GM23338 (cell line): ENCODE results near the gene FCHO2. TPM values are rescaled to one million over a fixed set of nuclear protein-coding genes. Genes with fewer than 3 reads are reported as not detected.

Experiments used
- ATAC-seq: fragments of 200-7000 bp; cut with Tn5 transposase; 3 replicates; pipeline ENCODE4 v1.9.1; 2020
- DNase-seq: peaks from one replicate; pipeline ENCODE4 v3.0.0-alpha.2; 2015; ENCODE audit warnings: low spot score
- H2AFZ ChIP-seq: fragments of 200-600 bp; sonication (generic); 2 replicates; pipeline ENCODE4 v1.8.0; 2016; ENCODE audit warnings: antibody characterized with exemption, mild to moderate bottlenecking, moderate library complexity
- H3F3A ChIP-seq: fragments of 200-600 bp; sonication (generic); replicated peaks from 2 replicates; pipeline ENCODE4 v1.8.0; 2017; ENCODE audit warnings: antibody characterized with exemption, mixed run types, low read depth
- H3K27ac ChIP-seq: fragments of 200-600 bp; sonication (generic); 2 replicates; pipeline ENCODE4 v1.6.1; 2016; ENCODE audit warnings: low read depth
- H3K27me3 ChIP-seq: fragments of 200-600 bp; sonication (generic); 2 replicates; pipeline ENCODE4 v1.8.0; 2016; ENCODE audit warnings: mild to moderate bottlenecking, mixed run types, moderate library complexity; ENCODE audit not compliant: insufficient read depth
- H3K36me3 ChIP-seq: fragments of 200-600 bp; sonication (generic); 2 replicates; pipeline ENCODE4 v1.8.0; 2016; ENCODE audit warnings: mild to moderate bottlenecking; ENCODE audit not compliant: insufficient read depth
- H3K4me1 ChIP-seq: fragments of 200-600 bp; sonication (generic); 2 replicates; pipeline ENCODE4 v1.8.0; 2016; ENCODE audit warnings: mild to moderate bottlenecking, moderate library complexity; ENCODE audit not compliant: insufficient read depth
- H3K4me2 ChIP-seq: fragments of 200-600 bp; sonication (generic); 2 replicates; pipeline ENCODE4 v1.7.1; 2017; ENCODE audit warnings: mixed run types
- H3K4me3 ChIP-seq: fragments of 200-600 bp; sonication (generic); 2 replicates; pipeline ENCODE4 v1.6.1; 2016; ENCODE audit warnings: mixed run types
- H3K79me2 ChIP-seq: fragments of 200-600 bp; sonication (generic); replicated peaks from 2 replicates; pipeline ENCODE4 v1.8.0; 2017; ENCODE audit warnings: mild to moderate bottlenecking; ENCODE audit not compliant: insufficient read depth
- H3K9me2 ChIP-seq: fragments of 200-600 bp; sonication (generic); 2 replicates; pipeline ENCODE4 v1.8.0; 2017; ENCODE audit not compliant: insufficient read depth
- H4K20me1 ChIP-seq: fragments of 200-600 bp; sonication (generic); replicated peaks from 2 replicates; pipeline ENCODE4 v1.8.0; 2017; ENCODE audit warnings: mild to moderate bottlenecking; ENCODE audit not compliant: insufficient read depth
- H3K27ac Mint-ChIP-seq: 2 replicates; pipeline ENCODE4 v1.8.0; 2020; ENCODE audit warnings: inconsistent platforms, mild to moderate bottlenecking, moderate library complexity, mixed read lengths
- H3K27me3 Mint-ChIP-seq: 3 replicates; pipeline ENCODE4 v1.8.0; 2022; ENCODE audit warnings: low read depth, mild to moderate bottlenecking, moderate library complexity, mixed read lengths, inconsistent platforms; ENCODE audit not compliant: insufficient read depth, poor library complexity
- H3K36me3 Mint-ChIP-seq: 3 replicates; pipeline ENCODE4 v1.8.0; 2021; ENCODE audit warnings: low read depth, mild to moderate bottlenecking, inconsistent platforms, moderate library complexity, mixed read lengths
- H3K4me1 Mint-ChIP-seq: 3 replicates; pipeline ENCODE4 v1.8.0; 2020; ENCODE audit warnings: mild to moderate bottlenecking, inconsistent platforms, mixed read lengths
- H3K4me3 Mint-ChIP-seq: 3 replicates; pipeline ENCODE4 v1.8.0; 2021; ENCODE audit warnings: moderate library complexity, mild to moderate bottlenecking, inconsistent platforms, mixed read lengths
- H3K9me3 Mint-ChIP-seq: 3 replicates; pipeline ENCODE4 v1.8.0; 2020; ENCODE audit warnings: moderate library complexity, mild to moderate bottlenecking, inconsistent platforms, mixed read lengths
- CREB1 ChIP-seq: fragments of 250-450 bp; sonication (Bioruptor Pico); IDR thresholded peaks from 2 replicates; pipeline ENCODE4 v1.5.0; 2020; ENCODE audit warnings: low read depth, mild to moderate bottlenecking, moderate library complexity
- EZH2 ChIP-seq: fragments of 200-600 bp; sonication (generic); IDR thresholded peaks from one replicate; pipeline ENCODE4 v1.8.0; 2017; ENCODE audit warnings: antibody characterized with exemption, mild to moderate bottlenecking, low read depth; ENCODE audit not compliant: unreplicated experiment
- EZH2phosphoT487 ChIP-seq: fragments of 200-600 bp; sonication (generic); IDR thresholded peaks from one replicate; pipeline ENCODE4 v1.8.1; 2018; ENCODE audit warnings: antibody characterized with exemption; ENCODE audit not compliant: unreplicated experiment
- JUNB ChIP-seq: IDR thresholded peaks from one replicate; pipeline ENCODE4 v1.6.1; 2016; ENCODE audit warnings: antibody characterized with exemption; ENCODE audit not compliant: unreplicated experiment
- POLR2AphosphoS5 ChIP-seq: IDR thresholded peaks from 2 replicates; pipeline ENCODE4 v1.6.1; 2016; ENCODE audit warnings: antibody characterized with exemption, low read depth
- ZNF114 ChIP-seq: fragments of 250-450 bp; sonication (Bioruptor Pico); IDR thresholded peaks from 2 replicates; pipeline ENCODE4 v1.5.0; 2020; ENCODE audit warnings: mild to moderate bottlenecking, moderate library complexity
- ZNF331 ChIP-seq: fragments of 250-450 bp; sonication (Bioruptor Pico); IDR thresholded peaks from 2 replicates; pipeline ENCODE4 v1.5.0; 2020; ENCODE audit warnings: low read depth, mild to moderate bottlenecking, moderate library complexity
- polyA plus RNA-seq: library from polyadenylated mRNA; unstranded; fragments of >200 nt; fragmentation: Nextera tagmentation; extraction: Ambion mirVana; gene quantifications from 2 replicates; pipeline ENCODE4 v1.2.1, GENCODE V29; 2016
- total RNA-seq: library from RNA; depleted of rRNA; stranded (reverse); fragments of >200 nt; shearing (Covaris generic); gene quantifications from 2 replicates; pipeline ENCODE4 v1.2.3, GENCODE V29; 2014
- TF ChIP-seq, protein P1 (sequence below): IDR thresholded peaks from 2 replicates; pipeline ENCODE4 v1.6.1; 2016; ENCODE audit warnings: antibody characterized with exemption
- TF ChIP-seq, protein P2 (sequence below), 2 experiments: fragments of 200-600 bp in 1 of 2; sonication (generic) in 1 of 2; conservative IDR thresholded peaks; 2 replicates each; pipeline versions ENCODE4 v1.5.1 to v1.6.1; 2016 to 2017; ENCODE audit warnings: antibody characterized with exemption in 2 of 2, low read depth in 2 of 2, mild to moderate bottlenecking in 2 of 2, moderate library complexity in 1 of 2
- TF ChIP-seq, protein P3 (sequence below): IDR thresholded peaks from one replicate; pipeline ENCODE4 v1.6.1; 2018; ENCODE audit warnings: antibody characterized with exemption; ENCODE audit not compliant: unreplicated experiment

FCHO2 gene
- total and polyA plus RNA-seq, 2 experiments from 2014 or later, result 8.4 to 10.1 TPM

DNA sequence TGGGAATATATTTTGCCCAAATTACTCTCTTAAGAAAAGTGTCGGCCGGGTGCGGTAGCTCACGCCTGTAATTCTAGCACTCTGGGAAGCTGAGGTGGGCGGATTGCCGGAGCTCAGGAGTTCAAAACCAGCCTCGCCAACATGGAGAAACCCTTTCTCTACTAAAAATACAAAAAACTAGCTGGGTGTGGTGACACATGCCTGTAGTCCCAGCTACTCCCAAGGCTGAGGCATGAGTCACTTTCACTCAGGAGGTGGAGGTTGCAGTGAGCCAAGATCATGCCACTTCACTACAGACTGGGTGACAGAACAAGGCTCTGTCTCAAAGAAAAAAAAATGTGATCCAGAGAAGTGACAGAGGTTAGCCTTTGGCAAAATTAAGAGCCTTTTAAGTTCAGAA, 138.1 kb downstream of the FCHO2 start:
- H3K4me2 ChIP-seq, result no peak overlapping the region
- H3K9me3 Mint-ChIP-seq, result peaks cover 16% of the 10 kb centered on the region

More for the DNA sequence above, 138.1 kb downstream of the FCHO2 start:
- H3K27ac Mint-ChIP-seq, result no peak overlapping the region
- H4K20me1 ChIP-seq, result no peaks in the 10 kb centered on the region
- no peak overlapping the region for H2AFZ ChIP-seq
- H3K4me3 Mint-ChIP-seq, result no peak overlapping the region
- TF ChIP-seq EZH2phosphoT487 (no peak), ZNF114 (CRISPR knock-in tag) (no peak), ZNF331 (CRISPR knock-in tag) (no peak), POLR2AphosphoS5 (no peak), EZH2 (no peak), CREB1 (CRISPR knock-in tag) (no peak), JUNB (no peak)
- TF ChIP-seq, protein P1, sequence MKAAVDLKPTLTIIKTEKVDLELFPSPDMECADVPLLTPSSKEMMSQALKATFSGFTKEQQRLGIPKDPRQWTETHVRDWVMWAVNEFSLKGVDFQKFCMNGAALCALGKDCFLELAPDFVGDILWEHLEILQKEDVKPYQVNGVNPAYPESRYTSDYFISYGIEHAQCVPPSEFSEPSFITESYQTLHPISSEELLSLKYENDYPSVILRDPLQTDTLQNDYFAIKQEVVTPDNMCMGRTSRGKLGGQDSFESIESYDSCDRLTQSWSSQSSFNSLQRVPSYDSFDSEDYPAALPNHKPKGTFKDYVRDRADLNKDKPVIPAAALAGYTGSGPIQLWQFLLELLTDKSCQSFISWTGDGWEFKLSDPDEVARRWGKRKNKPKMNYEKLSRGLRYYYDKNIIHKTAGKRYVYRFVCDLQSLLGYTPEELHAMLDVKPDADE, result no peak
- TF ChIP-seq, protein P2, sequence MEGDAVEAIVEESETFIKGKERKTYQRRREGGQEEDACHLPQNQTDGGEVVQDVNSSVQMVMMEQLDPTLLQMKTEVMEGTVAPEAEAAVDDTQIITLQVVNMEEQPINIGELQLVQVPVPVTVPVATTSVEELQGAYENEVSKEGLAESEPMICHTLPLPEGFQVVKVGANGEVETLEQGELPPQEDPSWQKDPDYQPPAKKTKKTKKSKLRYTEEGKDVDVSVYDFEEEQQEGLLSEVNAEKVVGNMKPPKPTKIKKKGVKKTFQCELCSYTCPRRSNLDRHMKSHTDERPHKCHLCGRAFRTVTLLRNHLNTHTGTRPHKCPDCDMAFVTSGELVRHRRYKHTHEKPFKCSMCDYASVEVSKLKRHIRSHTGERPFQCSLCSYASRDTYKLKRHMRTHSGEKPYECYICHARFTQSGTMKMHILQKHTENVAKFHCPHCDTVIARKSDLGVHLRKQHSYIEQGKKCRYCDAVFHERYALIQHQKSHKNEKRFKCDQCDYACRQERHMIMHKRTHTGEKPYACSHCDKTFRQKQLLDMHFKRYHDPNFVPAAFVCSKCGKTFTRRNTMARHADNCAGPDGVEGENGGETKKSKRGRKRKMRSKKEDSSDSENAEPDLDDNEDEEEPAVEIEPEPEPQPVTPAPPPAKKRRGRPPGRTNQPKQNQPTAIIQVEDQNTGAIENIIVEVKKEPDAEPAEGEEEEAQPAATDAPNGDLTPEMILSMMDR (conservative IDR thresholded peaks at IDR 0.05; ENCODE audit: low read depth in 2 of 2), result no peak
- TF ChIP-seq, protein P3, sequence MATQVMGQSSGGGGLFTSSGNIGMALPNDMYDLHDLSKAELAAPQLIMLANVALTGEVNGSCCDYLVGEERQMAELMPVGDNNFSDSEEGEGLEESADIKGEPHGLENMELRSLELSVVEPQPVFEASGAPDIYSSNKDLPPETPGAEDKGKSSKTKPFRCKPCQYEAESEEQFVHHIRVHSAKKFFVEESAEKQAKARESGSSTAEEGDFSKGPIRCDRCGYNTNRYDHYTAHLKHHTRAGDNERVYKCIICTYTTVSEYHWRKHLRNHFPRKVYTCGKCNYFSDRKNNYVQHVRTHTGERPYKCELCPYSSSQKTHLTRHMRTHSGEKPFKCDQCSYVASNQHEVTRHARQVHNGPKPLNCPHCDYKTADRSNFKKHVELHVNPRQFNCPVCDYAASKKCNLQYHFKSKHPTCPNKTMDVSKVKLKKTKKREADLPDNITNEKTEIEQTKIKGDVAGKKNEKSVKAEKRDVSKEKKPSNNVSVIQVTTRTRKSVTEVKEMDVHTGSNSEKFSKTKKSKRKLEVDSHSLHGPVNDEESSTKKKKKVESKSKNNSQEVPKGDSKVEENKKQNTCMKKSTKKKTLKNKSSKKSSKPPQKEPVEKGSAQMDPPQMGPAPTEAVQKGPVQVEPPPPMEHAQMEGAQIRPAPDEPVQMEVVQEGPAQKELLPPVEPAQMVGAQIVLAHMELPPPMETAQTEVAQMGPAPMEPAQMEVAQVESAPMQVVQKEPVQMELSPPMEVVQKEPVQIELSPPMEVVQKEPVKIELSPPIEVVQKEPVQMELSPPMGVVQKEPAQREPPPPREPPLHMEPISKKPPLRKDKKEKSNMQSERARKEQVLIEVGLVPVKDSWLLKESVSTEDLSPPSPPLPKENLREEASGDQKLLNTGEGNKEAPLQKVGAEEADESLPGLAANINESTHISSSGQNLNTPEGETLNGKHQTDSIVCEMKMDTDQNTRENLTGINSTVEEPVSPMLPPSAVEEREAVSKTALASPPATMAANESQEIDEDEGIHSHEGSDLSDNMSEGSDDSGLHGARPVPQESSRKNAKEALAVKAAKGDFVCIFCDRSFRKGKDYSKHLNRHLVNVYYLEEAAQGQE, result no peak
- H3K4me1 ChIP-seq, result no peaks in the 10 kb centered on the region
- H3F3A ChIP-seq, result no peaks in the 10 kb centered on the region
- H3K4me1 Mint-ChIP-seq, result no peaks in the 10 kb centered on the region
- no peaks in the 10 kb centered on the region for H3K79me2 ChIP-seq
- no peaks in the 10 kb centered on the region for H3K27me3 ChIP-seq
- H3K36me3 Mint-ChIP-seq, result no peaks in the 10 kb centered on the region
- no peak overlapping the region for H3K27ac ChIP-seq
- no peak overlapping the region for H3K4me3 ChIP-seq
- H3K9me2 ChIP-seq, result 0 out of 2 replicates have a peak, but pooled peaks cover 4% of the 10 kb centered on the region
- H3K36me3 ChIP-seq, result no peaks in the 10 kb centered on the region
- no peak for ATAC-seq
- H3K27me3 Mint-ChIP-seq, result no peaks in the 10 kb centered on the region
- DNase-seq, result no peak
